Colonic mucosa (tissue), 4 donors: Measurements from ENCODE around the gene IMMP2L. TPM values are rescaled to one million over a fixed set of nuclear protein-coding genes. Genes with fewer than 3 reads are reported as not detected.

Source experiments
- DNase-seq: peaks from one replicate; pipeline ENCODE4 v3.0.0-alpha.2; 2020
- H3K27ac ChIP-seq: fragments of 200-600 bp; one replicate; pipeline ENCODE4 v1.8.0; 2021
- H3K27me3 ChIP-seq: fragments of 200-600 bp; one replicate; pipeline ENCODE4 v1.8.0; 2021
- H3K36me3 ChIP-seq: fragments of 200-600 bp; one replicate; pipeline ENCODE4 v1.8.0; 2021
- H3K4me1 ChIP-seq: fragments of 200-600 bp; one replicate; pipeline ENCODE4 v1.8.0; 2021; ENCODE audit warnings: mild to moderate bottlenecking
- H3K4me3 ChIP-seq: fragments of 200-600 bp; one replicate; pipeline ENCODE4 v1.8.0; 2021
- H3K9ac ChIP-seq, 2 donors: one replicate each; pipeline ENCODE4 v1.7.0; 2013; ENCODE audit warnings: control low read depth in 2 of 2, low read depth in 2 of 2, low read length in 2 of 2
- H3K9me3 ChIP-seq: fragments of 200-600 bp; one replicate; pipeline ENCODE4 v1.8.0; 2021
- intact Hi-C: fragments of 100-400 bp; cut with DNase I; formaldehyde crosslinking; loops from one replicate; pipeline ENCODE4 v1.14.1; 2022
- total RNA-seq, 2 donors: library from RNA; stranded (reverse); fragmentation: NEBNext Ultra II Directional in 1 of 2; extraction: Animal tissue kit (Norgen Biotek cat#: 25700) in 1 of 2; gene quantifications; one replicate each; pipeline ENCODE4 v1.2.1, GENCODE V29; 2021
- TF ChIP-seq, protein P1 (sequence below): fragments of 200-600 bp; IDR thresholded peaks from one replicate; pipeline ENCODE4 v1.8.0; 2022; ENCODE audit warnings: antibody characterized with exemption, mild to moderate bottlenecking
- donor health status: healthy.
- donor health status: DM: no; HTN: no; CAD: no.
- donor health status: DM: no; HTN: no; CAD: no.

IMMP2L gene
- total RNA-seq, 2 donors from 2014 or later, result 13.4 to 15.4 TPM

DNA sequence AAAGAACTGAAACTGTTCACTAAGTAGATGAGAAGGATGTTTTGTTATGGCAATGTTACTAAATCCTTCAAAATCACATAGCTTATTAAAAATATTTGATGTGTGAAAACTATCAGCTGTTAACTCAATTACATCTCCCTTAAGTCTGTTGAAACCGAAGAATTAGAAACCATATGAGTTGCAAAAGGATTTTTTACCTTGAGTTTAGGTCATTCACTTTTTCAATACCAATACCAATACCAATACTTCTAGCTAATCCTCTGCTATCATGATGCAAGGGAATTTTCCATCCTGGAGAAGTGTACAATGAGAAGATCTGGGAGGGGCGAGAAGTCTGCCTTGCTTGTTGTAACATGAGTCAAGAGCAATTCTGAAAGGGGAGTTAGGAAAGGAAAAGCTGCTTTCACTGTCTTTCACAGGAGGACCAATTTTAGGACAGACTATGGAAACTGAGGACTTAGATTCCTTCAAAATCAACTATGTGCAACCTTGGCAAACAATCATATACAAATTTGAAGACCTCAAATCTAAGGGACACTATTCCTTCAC lies 199.7 kb downstream of the IMMP2L start:
- Histone ChIP-seq H3K9me3 (no peaks in the 10 kb centered on the region), H3K4me3 (no peak overlapping the region), H3K9ac (no peak overlapping the region), H3K27me3 (no peaks in the 10 kb centered on the region), H3K4me1 (no peaks in the 10 kb centered on the region), H3K27ac (no peak overlapping the region), H3K36me3 (no peaks in the 10 kb centered on the region)
- TF ChIP-seq, protein P1, sequence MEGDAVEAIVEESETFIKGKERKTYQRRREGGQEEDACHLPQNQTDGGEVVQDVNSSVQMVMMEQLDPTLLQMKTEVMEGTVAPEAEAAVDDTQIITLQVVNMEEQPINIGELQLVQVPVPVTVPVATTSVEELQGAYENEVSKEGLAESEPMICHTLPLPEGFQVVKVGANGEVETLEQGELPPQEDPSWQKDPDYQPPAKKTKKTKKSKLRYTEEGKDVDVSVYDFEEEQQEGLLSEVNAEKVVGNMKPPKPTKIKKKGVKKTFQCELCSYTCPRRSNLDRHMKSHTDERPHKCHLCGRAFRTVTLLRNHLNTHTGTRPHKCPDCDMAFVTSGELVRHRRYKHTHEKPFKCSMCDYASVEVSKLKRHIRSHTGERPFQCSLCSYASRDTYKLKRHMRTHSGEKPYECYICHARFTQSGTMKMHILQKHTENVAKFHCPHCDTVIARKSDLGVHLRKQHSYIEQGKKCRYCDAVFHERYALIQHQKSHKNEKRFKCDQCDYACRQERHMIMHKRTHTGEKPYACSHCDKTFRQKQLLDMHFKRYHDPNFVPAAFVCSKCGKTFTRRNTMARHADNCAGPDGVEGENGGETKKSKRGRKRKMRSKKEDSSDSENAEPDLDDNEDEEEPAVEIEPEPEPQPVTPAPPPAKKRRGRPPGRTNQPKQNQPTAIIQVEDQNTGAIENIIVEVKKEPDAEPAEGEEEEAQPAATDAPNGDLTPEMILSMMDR, result no peak
- intact Hi-C loops, result no loop called here
- no peak for DNase-seq

DNA sequence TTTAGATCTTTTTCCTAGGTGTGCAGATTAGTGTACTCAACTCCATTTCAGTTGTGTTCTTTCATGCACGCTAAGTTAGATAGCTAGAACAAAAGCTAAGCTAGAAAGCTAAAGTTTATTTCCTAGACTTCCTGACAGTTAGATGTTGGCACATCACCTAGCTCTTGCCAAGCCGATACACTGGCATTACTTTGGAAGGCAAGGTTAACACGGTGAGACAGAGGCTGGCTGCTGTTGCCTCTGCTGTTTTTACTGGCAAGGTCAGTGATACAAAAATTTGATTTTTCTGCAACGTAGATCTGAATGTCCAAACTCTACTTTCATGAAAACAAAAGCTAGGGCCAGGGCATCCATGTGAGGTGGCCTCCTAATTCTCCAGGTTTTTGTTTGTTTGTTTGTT lies 203.4 kb downstream of the IMMP2L start:
- Histone ChIP-seq H3K9ac (no peak overlapping the region), H3K27ac (no peak overlapping the region), H3K4me3 (no peak overlapping the region), H3K4me1 (no peaks in the 10 kb centered on the region), H3K27me3 (no peaks in the 10 kb centered on the region), H3K36me3 (no peaks in the 10 kb centered on the region), H3K9me3 (no peaks in the 10 kb centered on the region)
- intact Hi-C loops, result no loop called here
- TF ChIP-seq, protein P1, result no peak
- DNase-seq, result no peak

DNA sequence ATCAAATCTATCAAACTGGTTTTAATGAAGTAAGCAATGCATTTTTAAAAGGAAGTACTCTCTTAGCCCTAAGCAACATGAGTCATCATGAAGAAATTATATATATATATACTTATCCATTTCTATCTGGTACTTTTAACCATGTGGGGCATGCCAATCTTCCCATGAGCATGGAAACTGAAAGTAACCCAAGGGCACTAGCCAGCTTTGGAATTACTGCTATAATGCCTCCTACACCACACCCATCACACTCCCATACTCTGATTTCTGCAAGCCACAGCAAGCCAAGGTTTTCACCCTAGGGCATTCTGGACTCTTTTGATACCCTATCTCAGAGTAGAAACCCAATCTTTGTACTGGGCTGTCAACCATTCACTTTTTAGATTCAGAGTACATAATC lies 204.6 kb downstream of the IMMP2L start:
- TF ChIP-seq, protein P1, result no peak
- Histone ChIP-seq H3K27ac (no peak overlapping the region), H3K9me3 (no peaks in the 10 kb centered on the region), H3K27me3 (no peaks in the 10 kb centered on the region), H3K9ac (no peak overlapping the region), H3K4me3 (no peak overlapping the region), H3K36me3 (no peaks in the 10 kb centered on the region), H3K4me1 (no peaks in the 10 kb centered on the region)
- no peak for DNase-seq
- intact Hi-C loops, result no loop called here

DNA sequence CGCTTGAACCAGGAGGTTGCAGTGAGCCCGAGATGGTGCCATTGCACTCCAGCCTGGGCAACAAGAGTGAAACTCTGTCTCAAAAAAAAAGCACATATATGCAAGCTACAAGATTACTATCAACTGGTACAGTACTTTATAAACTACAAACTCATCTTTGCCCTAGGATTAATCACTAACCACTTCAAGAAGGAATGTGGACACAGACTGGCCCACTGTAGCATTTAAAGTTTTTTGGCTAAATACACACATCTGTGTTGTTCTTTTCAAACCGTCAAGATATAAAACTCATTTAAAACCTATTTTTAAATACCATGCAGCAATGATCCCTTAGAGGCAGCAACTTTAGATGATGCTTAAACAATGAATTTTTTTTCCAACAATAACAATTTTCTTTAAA lies 205.4 kb downstream of the IMMP2L start:
- no peak overlapping the region for H3K4me3 ChIP-seq
- no peak overlapping the region for H3K9ac ChIP-seq
- TF ChIP-seq, protein P1, result no peak
- no peaks in the 10 kb centered on the region for H3K4me1 ChIP-seq
- no peaks in the 10 kb centered on the region for H3K36me3 ChIP-seq
- H3K9me3 ChIP-seq, result no peaks in the 10 kb centered on the region
- intact Hi-C loops, result no loop called here
- H3K27ac ChIP-seq, result no peak overlapping the region
- no peaks in the 10 kb centered on the region for H3K27me3 ChIP-seq
- DNase-seq, result no peak

DNA sequence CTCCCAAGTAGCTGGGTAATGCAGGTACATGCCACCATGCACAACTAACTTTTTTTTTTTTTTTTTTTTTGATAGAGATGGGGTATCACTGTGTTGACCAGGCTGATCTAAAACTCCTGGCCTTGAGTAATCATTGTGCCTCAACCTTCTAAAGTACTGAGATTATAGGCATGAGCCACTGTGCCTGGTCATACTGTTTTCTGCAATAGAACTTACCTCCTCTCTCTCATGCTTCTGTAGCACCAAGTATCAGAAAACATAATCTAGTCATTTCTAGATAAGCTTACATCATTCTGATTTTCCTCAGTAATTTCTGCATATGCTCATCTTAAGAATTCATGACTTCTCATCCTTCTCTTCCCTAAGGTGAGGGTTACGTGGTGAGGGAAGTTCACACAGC lies 210.0 kb downstream of the IMMP2L start:
- Histone ChIP-seq H3K9me3 (no peaks in the 10 kb centered on the region), H3K36me3 (no peaks in the 10 kb centered on the region), H3K9ac (no peak overlapping the region), H3K4me3 (no peak overlapping the region), H3K27me3 (no peaks in the 10 kb centered on the region), H3K4me1 (no peaks in the 10 kb centered on the region), H3K27ac (no peak overlapping the region)
- no peak for DNase-seq
- intact Hi-C loops, result no loop called here
- TF ChIP-seq, protein P1, result no peak

DNA sequence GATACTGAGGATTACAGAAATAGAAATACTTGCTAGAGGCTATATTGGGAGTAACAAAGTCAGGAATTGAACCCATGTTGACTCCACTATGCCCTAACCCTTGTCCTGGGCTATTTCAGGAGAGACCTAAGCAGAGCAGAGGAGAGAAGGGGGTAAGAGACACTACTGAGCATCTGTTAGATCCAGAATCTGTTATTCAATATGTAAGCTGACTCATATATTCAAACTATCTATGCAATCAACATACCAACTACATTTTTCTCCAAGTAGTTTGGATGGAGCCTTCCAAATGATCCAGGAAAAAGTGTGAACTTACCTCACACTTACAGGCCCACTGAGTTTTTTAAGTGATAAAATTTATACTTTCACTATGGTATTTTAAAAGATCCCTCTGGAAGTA lies 216.1 kb downstream of the IMMP2L start:
- no peak overlapping the region for H3K9ac ChIP-seq
- intact Hi-C loops, result no loop called here
- no peak overlapping the region for H3K27ac ChIP-seq
- H3K4me1 ChIP-seq, result no peaks in the 10 kb centered on the region
- H3K36me3 ChIP-seq, result no peaks in the 10 kb centered on the region
- no peak overlapping the region for H3K4me3 ChIP-seq
- no peaks in the 10 kb centered on the region for H3K27me3 ChIP-seq
- H3K9me3 ChIP-seq, result no peaks in the 10 kb centered on the region
- no peak for DNase-seq
- TF ChIP-seq, protein P1, result no peak
